NCI-H2029 treated with DMSO at 0.1 percent for 48 hours (cell line): Measurements from ENCODE around the gene GJD4.

Experiments
- DNase-seq: peaks from one replicate; lab custom pipeline; 2025; lab: John Stamatoyannopoulos, UW

The GJD4 gene

GRCh38 chr10:35579116-35579515, 26.0 kb upstream of the GJD4 start:
- no peak for DNase-seq

- no peak for DNase-seq
Observed at GRCh38 chr10:35579726-35580422, 25.3 kb upstream of the GJD4 start.

- DNase-seq, result no peak
Observed at GRCh38 chr10:35580423-35580770, 24.7 kb upstream of the GJD4 start.

GRCh38 chr10:35581655-35582054, 23.5 kb upstream of the GJD4 start:
- DNase-seq, result no peak

- DNase-seq, result no peak
Observed at GRCh38 chr10:35584946-35585345, 20.2 kb upstream of the GJD4 start.

GRCh38 chr10:35585356-35585755, 19.8 kb upstream of the GJD4 start:
- DNase-seq, result no peak

- DNase-seq, result no peak
Observed at GRCh38 chr10:35585903-35586535, 19.1 kb upstream of the GJD4 start.

- DNase-seq, result no peak
Observed at GRCh38 chr10:35588836-35589235, 16.3 kb upstream of the GJD4 start.

- no peak for DNase-seq
Observed at GRCh38 chr10:35592441-35592840, 12.7 kb upstream of the GJD4 start.

- no peak for DNase-seq
Observed at GRCh38 chr10:35594115-35595079, 10.7 kb upstream of the GJD4 start.

GRCh38 chr10:35595106-35595505, 10.0 kb upstream of the GJD4 start:
- no peak for DNase-seq

- no peak for DNase-seq
Observed at GRCh38 chr10:35598379-35598778, 6.8 kb upstream of the GJD4 start.

- DNase-seq, result no peak
Observed at GRCh38 chr10:35600193-35600592, 4.9 kb upstream of the GJD4 start.

- no peak for DNase-seq
Observed at GRCh38 chr10:35606430-35606829, 1.3 kb downstream of the GJD4 start.

GRCh38 chr10:35607475-35608327, 2.6 kb downstream of the GJD4 start:
- no peak for DNase-seq

- no peak for DNase-seq
Observed at GRCh38 chr10:35608328-35608672, 3.2 kb downstream of the GJD4 start.

GRCh38 chr10:35611750-35612149, 6.6 kb downstream of the GJD4 start:
- DNase-seq, result no peak

GRCh38 chr10:35612385-35613106, 7.4 kb downstream of the GJD4 start:
- no peak for DNase-seq

- DNase-seq, result no peak
Observed at GRCh38 chr10:35613107-35613440, 7.9 kb downstream of the GJD4 start.

- no peak for DNase-seq
Observed at GRCh38 chr10:35613597-35614226, 8.6 kb downstream of the GJD4 start.

GRCh38 chr10:35614312-35614711, 9.2 kb downstream of the GJD4 start:
- DNase-seq, result no peak
